Gastrocnemius medialis (tissue), 4 donors: Measurements from ENCODE around the gene AFAP1.

Experiments
- POLR2A ChIP-seq, 2 donors: fragments of 450-650 bp; IDR thresholded peaks; one replicate each; pipeline ENCODE4 v1.6.1; 2017; ENCODE audit warnings: antibody characterized with exemption in 2 of 2, mild to moderate bottlenecking in 2 of 2, moderate library complexity in 2 of 2
- TF ChIP-seq, protein P1 (sequence below), 5 experiments: fragments of 450-650 bp in 3 of 5; fragments of 200-600 bp in 2 of 5; sonication (generic) in 2 of 5; IDR thresholded peaks in 4 of 5; conservative IDR thresholded peaks in 1 of 5; 1 replicate in 4 of 5; 2 replicates in 1 of 5; pipeline ENCODE4 v1.5.1; 2016 to 2019; ENCODE audit warnings: antibody characterized with exemption in 5 of 5, mild to moderate bottlenecking in 3 of 5, moderate library complexity in 3 of 5

DNA sequence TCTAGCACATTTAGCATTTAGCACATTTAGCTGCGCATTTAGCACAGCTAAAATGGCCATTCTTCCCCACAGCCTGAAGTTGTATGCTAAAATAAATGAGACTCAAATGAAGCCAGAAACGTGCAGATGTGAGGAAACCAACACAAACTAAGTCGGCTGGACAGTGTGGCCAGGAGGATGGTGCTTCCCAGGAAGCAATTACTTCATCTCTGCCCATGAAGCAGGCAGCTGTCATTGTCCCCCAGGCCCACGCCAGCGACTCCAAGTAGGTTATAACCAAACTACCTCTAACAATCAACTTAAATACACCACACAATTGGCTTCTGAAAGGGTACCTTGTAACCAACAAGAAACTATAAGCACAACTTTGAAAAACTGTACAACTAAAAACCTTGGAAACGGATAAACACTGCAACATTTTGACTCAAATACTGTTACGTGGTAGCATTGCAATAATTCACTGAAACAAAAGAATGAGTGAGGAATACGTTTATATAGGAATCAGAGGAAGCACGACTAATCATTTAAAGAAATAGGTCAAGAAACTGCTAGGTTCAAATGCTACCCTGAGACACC lies 39.2 kb downstream of the AFAP1 start:
- no peak for TF ChIP-seq POLR2A (IDR thresholded peaks at IDR 0.05)
- TF ChIP-seq, protein P1, sequence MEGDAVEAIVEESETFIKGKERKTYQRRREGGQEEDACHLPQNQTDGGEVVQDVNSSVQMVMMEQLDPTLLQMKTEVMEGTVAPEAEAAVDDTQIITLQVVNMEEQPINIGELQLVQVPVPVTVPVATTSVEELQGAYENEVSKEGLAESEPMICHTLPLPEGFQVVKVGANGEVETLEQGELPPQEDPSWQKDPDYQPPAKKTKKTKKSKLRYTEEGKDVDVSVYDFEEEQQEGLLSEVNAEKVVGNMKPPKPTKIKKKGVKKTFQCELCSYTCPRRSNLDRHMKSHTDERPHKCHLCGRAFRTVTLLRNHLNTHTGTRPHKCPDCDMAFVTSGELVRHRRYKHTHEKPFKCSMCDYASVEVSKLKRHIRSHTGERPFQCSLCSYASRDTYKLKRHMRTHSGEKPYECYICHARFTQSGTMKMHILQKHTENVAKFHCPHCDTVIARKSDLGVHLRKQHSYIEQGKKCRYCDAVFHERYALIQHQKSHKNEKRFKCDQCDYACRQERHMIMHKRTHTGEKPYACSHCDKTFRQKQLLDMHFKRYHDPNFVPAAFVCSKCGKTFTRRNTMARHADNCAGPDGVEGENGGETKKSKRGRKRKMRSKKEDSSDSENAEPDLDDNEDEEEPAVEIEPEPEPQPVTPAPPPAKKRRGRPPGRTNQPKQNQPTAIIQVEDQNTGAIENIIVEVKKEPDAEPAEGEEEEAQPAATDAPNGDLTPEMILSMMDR (IDR thresholded peaks at IDR 0.05 in 4 of 5, conservative IDR thresholded peaks at IDR 0.05 in 1 of 5) = no peak
